Parathyroid adenoma (tissue), 2 donors: Measurements from ENCODE around the gene NOL3.

Experiments used
- H2AFZ ChIP-seq: fragments of 300-600 bp; sonication (generic); one replicate; pipeline ENCODE4 v1.7.0; 2017; ENCODE audit warnings: antibody characterized with exemption, mild to moderate bottlenecking
- H3K27ac ChIP-seq: fragments of 300-600 bp; sonication (generic); one replicate; pipeline ENCODE4 v1.7.0; 2017
- H3K27me3 ChIP-seq: fragments of 300-600 bp; sonication (generic); one replicate; pipeline ENCODE4 v1.7.0; 2017; ENCODE audit warnings: low read length; ENCODE audit not compliant: control insufficient read depth, insufficient read depth
- H3K36me3 ChIP-seq: fragments of 300-600 bp; sonication (generic); one replicate; pipeline ENCODE4 v1.7.0; 2017; ENCODE audit warnings: low read length; ENCODE audit not compliant: control insufficient read depth, insufficient read depth
- H3K4me1 ChIP-seq: fragments of 300-600 bp; sonication (generic); one replicate; pipeline ENCODE4 v1.7.0; 2017; ENCODE audit warnings: control low read depth
- H3K4me2 ChIP-seq: fragments of 300-600 bp; sonication (generic); one replicate; pipeline ENCODE4 v1.7.0; 2017; ENCODE audit warnings: low read length
- H3K4me3 ChIP-seq: fragments of 300-600 bp; sonication (generic); one replicate; pipeline ENCODE4 v1.7.0; 2017; ENCODE audit warnings: low read depth, low read length
- H3K79me2 ChIP-seq: fragments of 300-600 bp; sonication (generic); one replicate; pipeline ENCODE4 v1.7.0; 2017; ENCODE audit warnings: control low read depth
- H3K9ac ChIP-seq: fragments of 300-600 bp; sonication (generic); one replicate; pipeline ENCODE4 v1.7.0; 2017; ENCODE audit warnings: mild to moderate bottlenecking
- H3K9me3 ChIP-seq: fragments of 300-600 bp; sonication (generic); one replicate; pipeline ENCODE4 v1.7.0; 2017; ENCODE audit warnings: low read length; ENCODE audit not compliant: control insufficient read depth
- TF ChIP-seq, protein P1 (sequence below): fragments of 300-600 bp; sonication (generic); IDR thresholded peaks from one replicate; pipeline ENCODE4 v1.7.0; 2017; ENCODE audit warnings: antibody characterized with exemption, mild to moderate bottlenecking
- donor health status: primary hyperparathyroidism.

Gene NOL3

DNA sequence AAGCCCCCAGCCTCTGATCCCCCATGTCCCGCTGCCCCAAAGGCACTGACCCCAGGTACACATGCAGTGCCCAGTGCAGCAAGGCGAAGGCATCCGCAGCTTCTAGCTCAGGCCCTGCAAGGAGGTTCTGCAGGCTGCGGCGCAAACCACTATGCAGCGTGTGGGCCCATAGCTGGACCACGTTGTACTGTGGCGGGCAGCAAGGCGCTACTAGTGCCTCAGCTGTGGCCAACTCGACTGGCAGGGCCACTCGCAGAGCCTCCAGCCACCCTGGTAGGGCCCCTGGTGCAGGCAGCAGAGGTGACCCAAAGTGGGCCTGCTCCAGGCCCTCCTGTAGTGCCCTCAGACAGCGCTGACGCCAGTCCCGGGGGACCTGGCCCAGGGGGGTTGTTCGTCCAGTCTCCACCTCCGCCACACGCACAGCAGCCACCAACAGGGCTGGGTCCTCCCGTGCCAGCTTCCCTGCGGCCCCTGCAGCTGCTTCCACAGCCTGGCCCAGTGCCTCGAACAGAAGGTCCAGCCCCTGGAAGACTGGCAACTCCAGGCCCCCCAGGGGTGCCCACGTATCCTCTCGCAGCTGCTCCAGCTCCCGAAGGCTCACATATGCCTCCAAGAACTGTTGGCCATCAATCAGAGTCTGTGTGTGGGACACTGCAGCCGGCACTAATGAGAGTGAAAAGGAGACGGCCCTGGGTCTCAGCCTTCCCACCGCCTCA, 17.0 kb downstream of the NOL3 start:
- no peak overlapping the region for H3K27ac ChIP-seq
- H3K79me2 ChIP-seq = peaks cover 2% of the 10 kb centered on the region
- no peaks in the 10 kb centered on the region for H3K36me3 ChIP-seq
- H3K27me3 ChIP-seq = no peaks in the 10 kb centered on the region
- H3K9ac ChIP-seq = no peak overlapping the region
- H3K9me3 ChIP-seq = no peaks in the 10 kb centered on the region
- H3K4me1 ChIP-seq = peaks cover 18% of the 10 kb centered on the region
- no peak overlapping the region for H2AFZ ChIP-seq
- TF ChIP-seq, protein P1, sequence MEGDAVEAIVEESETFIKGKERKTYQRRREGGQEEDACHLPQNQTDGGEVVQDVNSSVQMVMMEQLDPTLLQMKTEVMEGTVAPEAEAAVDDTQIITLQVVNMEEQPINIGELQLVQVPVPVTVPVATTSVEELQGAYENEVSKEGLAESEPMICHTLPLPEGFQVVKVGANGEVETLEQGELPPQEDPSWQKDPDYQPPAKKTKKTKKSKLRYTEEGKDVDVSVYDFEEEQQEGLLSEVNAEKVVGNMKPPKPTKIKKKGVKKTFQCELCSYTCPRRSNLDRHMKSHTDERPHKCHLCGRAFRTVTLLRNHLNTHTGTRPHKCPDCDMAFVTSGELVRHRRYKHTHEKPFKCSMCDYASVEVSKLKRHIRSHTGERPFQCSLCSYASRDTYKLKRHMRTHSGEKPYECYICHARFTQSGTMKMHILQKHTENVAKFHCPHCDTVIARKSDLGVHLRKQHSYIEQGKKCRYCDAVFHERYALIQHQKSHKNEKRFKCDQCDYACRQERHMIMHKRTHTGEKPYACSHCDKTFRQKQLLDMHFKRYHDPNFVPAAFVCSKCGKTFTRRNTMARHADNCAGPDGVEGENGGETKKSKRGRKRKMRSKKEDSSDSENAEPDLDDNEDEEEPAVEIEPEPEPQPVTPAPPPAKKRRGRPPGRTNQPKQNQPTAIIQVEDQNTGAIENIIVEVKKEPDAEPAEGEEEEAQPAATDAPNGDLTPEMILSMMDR = no peak
- H3K4me3 ChIP-seq = no peak overlapping the region
- H3K4me2 ChIP-seq = no peak overlapping the region

DNA sequence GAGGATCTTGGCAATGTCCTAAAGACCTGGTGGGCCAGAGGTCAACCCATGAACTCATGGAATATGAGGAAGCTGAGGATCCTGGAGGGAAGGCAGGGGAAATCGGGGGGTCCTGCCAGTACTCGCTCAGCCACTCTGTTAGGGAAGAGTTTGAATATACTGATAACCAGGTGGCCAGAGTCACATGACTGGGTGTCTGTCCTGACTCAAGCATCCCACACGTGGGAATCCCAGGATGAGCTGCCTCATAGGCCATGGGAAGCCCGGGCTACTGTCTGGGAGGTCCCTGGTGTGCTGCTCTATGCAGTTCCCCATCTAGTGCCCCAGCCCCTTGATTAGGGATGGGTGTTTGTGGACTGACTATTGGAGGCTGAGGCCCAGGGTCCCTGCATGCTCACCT, 18.0 kb downstream of the NOL3 start:
- Histone ChIP-seq H3K27ac (no peak overlapping the region), H3K4me3 (no peak overlapping the region), H3K9me3 (no peaks in the 10 kb centered on the region), H3K27me3 (no peaks in the 10 kb centered on the region), H3K9ac (no peak overlapping the region), H3K79me2 (peaks cover 9% of the 10 kb centered on the region), H3K36me3 (no peaks in the 10 kb centered on the region), H2AFZ (no peak overlapping the region), H3K4me2 (no peak overlapping the region), H3K4me1 (peaks cover 21% of the 10 kb centered on the region)
- TF ChIP-seq, protein P1 = no peak

DNA sequence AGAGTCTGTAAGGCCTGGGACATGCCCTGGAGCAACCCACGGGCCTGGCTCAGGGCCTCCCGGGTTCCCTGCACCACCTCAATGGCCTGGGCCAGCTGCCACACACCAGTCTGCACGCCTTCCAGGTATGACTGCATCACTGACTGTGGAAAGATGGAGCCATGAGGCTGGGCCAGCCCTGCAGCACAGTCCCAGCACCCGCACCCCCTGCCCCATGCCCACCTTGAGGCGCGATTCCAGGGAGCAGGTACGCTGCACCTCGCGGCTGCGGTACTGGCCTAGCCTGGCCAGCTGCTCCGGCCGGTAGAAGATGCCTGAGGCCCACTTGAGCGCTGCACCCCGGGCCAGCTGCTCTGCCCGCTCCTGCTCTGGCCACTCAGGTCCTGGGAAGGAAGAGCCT, 18.5 kb downstream of the NOL3 start:
- no peak overlapping the region for H3K4me2 ChIP-seq
- no peaks in the 10 kb centered on the region for H3K9me3 ChIP-seq
- no peaks in the 10 kb centered on the region for H3K36me3 ChIP-seq
- no peak overlapping the region for H3K27ac ChIP-seq
- peaks cover 25% of the 10 kb centered on the region for H3K4me1 ChIP-seq
- TF ChIP-seq, protein P1 = no peak
- H3K79me2 ChIP-seq = peaks cover 10% of the 10 kb centered on the region
- H2AFZ ChIP-seq = no peak overlapping the region
- no peak overlapping the region for H3K4me3 ChIP-seq
- H3K27me3 ChIP-seq = no peaks in the 10 kb centered on the region
- H3K9ac ChIP-seq = no peak overlapping the region

DNA sequence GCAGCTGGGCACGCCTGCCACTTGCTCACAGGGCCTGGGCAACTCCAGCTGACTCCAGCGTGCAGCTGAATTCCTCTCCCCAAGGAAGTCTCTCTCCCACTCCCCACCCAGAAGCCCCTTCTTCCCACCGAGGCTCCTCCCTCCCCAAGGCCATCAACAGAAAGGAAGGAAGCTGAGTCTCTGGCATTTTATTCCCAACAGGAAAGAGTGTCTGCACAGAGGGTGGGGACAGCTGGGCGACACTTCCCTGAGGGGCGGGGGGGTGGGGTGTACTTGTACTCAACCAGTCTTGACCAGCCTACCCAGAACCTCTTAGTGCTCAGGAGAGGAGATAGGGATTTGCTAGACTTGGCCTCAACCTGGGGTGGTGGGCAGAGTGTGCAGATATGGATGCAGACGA, 19.7 kb downstream of the NOL3 start, which contains the start of gene EXOC3L1:
Gene EXOC3L1 (minus strand): TSS at position 96 of the 400 bp plus-strand sequence. CDS start 460 bp downstream, outside the sequence.
- Histone ChIP-seq H2AFZ (no peak within 1 kb of the TSS), H3K27me3 (no peaks in the 10 kb centered on the region), H3K9me3 (no peaks in the 10 kb centered on the region), H3K36me3 (no peaks in the 10 kb centered on the region), H3K4me1 (peaks cover 20% of the 10 kb centered on the region), H3K4me2 (no peak within 1 kb of the TSS), H3K79me2 (peaks cover 10% of the 10 kb centered on the region), H3K27ac (no peak within 1 kb of the TSS), H3K4me3 (no peak within 1 kb of the TSS), H3K9ac (no peak within 1 kb of the TSS)
- TF ChIP-seq, protein P1 = no peak
